Breast epithelium (tissue), 3 donors: ENCODE data around the gene CLEC9A.

Source experiments
- CTCF ChIP-seq, 3 donors: fragments of 450-650 bp; IDR thresholded peaks; one replicate each; pipeline ENCODE4 v1.5.1; 2016 to 2017; ENCODE audit warnings: antibody characterized with exemption in 3 of 3, mild to moderate bottlenecking in 3 of 3, moderate library complexity in 3 of 3
- POLR2A ChIP-seq: fragments of 450-650 bp; IDR thresholded peaks from one replicate; pipeline ENCODE4 v1.6.1; 2016; ENCODE audit warnings: antibody characterized with exemption, mild to moderate bottlenecking, moderate library complexity
- POLR2AphosphoS5 ChIP-seq, 3 donors: sonication (generic); formaldehyde crosslinking; IDR thresholded peaks; one replicate each; pipeline ENCODE4 v1.6.1; 2017; ENCODE audit warnings: antibody characterized with exemption in 3 of 3

GRCh38 chr12:10048526-10048925 is 18.0 kb downstream of the CLEC9A start:
- TF ChIP-seq CTCF (IDR thresholded peaks at IDR 0.05) = no peak
- no peak for TF ChIP-seq POLR2AphosphoS5 (IDR thresholded peaks at IDR 0.05)
- no peak for TF ChIP-seq POLR2A
